Astrocyte of the spinal cord (primary cell): ENCODE measurements around the gene JUP.

Experiments used
- DNase-seq: peaks from one replicate; pipeline ENCODE4 v3.0.0; 2011; ENCODE audit warnings: low read depth, low spot score
- H3K4me3 ChIP-seq: 2 replicates; pipeline ENCODE4 v1.5.1; 2011; ENCODE audit warnings: low read depth, mild to moderate bottlenecking, low read length, moderate library complexity
- in situ Hi-C: cut with HindIII; loops from 2 replicates; pipeline ENCODE4 v1.10.0; 2017; ENCODE audit warnings: low sequenced_read_pairs
- TF ChIP-seq, protein P1 (sequence below): IDR thresholded peaks from 2 replicates; pipeline ENCODE4 v1.5.1; 2012; ENCODE audit warnings: low read depth, mild to moderate bottlenecking, low read length, inconsistent platforms

Gene JUP

DNA sequence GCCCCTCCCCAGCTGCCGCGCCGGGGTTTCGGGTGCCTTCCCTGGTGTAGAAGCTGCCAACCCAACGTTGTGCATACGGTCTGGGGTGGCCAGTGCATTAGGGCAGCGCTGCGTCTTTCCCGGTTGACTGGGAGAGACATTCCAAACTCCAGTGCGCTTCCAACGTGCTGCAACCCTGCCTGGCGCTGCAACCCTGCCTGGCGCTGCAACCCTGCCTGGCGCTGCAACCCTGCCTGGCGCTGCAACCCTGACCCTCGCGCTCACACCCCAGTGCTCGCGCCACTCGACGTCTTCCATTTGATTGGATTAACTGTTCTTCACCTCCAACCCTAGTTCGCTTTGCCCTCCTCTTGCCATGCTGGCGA is 51.6 kb downstream of the JUP start:
- TF ChIP-seq, protein P1, sequence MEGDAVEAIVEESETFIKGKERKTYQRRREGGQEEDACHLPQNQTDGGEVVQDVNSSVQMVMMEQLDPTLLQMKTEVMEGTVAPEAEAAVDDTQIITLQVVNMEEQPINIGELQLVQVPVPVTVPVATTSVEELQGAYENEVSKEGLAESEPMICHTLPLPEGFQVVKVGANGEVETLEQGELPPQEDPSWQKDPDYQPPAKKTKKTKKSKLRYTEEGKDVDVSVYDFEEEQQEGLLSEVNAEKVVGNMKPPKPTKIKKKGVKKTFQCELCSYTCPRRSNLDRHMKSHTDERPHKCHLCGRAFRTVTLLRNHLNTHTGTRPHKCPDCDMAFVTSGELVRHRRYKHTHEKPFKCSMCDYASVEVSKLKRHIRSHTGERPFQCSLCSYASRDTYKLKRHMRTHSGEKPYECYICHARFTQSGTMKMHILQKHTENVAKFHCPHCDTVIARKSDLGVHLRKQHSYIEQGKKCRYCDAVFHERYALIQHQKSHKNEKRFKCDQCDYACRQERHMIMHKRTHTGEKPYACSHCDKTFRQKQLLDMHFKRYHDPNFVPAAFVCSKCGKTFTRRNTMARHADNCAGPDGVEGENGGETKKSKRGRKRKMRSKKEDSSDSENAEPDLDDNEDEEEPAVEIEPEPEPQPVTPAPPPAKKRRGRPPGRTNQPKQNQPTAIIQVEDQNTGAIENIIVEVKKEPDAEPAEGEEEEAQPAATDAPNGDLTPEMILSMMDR: no peak
- no peak for DNase-seq
- H3K4me3 ChIP-seq: peak overlapping the region; percentile 30
- in situ Hi-C loops: no loop called here

DNA sequence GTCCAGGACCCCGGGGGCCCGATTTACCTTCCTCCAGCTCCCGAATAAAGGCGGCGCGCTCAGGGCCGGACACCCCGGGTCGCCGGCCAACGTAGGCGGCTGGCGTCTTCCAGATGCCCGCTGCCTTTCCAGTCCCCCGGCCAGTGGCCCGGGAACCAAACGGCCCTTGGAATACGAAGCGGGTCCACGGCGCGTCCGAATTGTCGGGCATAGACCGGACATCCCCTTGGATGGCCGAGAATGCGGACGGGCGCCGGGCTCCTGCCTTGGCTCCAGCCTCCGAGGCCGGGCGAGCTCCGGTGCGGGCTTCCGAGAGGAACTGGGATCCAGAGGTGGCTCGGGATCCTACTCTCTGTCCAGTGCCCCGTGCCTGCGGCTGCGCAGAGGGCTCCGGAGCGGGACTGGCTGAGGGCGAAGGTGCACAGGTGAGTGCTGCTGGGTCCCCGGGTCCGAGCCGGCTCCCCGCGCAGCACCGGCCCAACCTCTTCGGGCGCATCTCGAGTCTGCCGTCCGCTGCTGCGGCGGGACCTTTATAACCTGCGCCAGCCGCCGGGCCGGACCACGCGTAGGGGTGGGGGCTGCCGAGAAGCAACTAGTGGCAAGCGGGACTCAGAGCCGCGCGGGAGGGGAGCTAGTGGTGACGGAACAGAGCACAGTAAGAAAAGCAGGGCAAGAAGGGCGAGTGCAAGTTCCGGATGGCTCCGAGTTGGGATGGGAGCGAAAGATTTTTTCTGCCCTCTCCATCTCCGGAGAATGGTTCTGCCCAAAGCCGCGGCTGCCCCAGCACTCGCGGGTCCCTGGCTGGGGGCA is 52.2 kb downstream of the JUP start, which contains the start of gene HAP1:
TSS of gene HAP1 (minus strand) at position 505 of the 810 bp plus-strand sequence. CDS start at position 496, 9 bp downstream.
- no peak for DNase-seq
- in situ Hi-C loops: no loop called here
- peak within 1 kb of the TSS; percentile 30 for H3K4me3 ChIP-seq
- TF ChIP-seq, protein P1: no peak

DNA sequence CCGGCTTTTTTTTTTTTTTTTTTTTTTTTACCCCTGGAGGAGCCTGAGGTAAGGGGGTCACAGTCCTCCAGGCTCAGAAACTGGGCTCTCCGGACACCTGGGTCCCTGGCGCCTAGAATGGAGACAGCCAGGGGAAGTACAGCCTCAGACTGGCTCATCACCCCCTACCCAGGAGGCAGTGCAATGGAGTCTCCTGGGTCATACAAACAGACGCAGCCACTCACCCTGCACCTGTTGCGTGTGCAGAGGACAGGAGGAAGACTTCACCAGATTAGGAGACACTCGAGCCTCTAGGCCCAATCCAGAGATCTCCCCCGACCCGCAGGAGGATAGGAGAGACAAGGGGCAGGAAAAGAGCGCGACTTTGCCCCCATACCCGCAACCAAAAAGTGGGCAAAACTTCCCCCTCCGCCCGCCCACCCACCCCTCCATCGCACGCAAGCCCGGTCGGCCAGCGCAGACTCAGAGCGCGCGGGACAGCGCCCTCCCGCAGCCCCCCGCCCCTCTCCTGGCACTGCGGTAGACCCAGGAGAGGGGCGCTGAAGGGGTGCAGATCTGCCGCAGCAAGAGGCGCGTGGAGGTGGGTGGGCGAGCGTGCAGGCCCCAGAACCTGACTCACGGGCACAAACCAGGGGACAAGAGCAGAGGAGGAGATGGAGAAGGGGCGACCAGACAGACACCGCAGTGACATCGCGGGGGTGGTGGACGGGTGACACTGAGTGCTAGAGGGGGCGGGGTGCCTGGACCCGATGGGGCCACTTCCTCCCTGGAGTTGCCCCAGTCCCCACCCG is 53.0 kb downstream of the JUP start:
- no peak for DNase-seq
- no peak overlapping the region for H3K4me3 ChIP-seq
- TF ChIP-seq, protein P1: no peak
- in situ Hi-C loops: no loop called here

DNA sequence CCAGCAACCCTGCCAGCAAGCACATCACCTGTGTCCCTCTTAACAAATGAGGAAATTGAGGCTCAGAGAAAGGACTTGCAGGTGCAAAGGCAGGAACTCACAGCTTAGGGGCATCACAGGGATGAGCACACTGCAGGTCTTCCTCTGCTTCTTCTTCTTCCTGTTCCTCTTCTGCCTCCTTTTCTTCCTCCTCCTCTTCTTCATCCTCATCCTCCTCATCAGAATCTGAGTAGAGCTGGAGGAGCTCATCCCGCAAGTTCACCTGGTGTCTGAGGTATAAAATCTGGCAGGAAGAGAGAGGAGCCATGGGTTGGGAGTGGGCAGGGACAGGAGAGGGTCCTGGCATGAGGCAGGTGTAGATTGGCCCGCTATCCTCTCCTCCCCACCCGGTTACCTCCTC is 54.7 kb downstream of the JUP start:
- TF ChIP-seq, protein P1: no peak
- H3K4me3 ChIP-seq: no peak overlapping the region
- in situ Hi-C loops: no loop called here
- DNase-seq: no peak

DNA sequence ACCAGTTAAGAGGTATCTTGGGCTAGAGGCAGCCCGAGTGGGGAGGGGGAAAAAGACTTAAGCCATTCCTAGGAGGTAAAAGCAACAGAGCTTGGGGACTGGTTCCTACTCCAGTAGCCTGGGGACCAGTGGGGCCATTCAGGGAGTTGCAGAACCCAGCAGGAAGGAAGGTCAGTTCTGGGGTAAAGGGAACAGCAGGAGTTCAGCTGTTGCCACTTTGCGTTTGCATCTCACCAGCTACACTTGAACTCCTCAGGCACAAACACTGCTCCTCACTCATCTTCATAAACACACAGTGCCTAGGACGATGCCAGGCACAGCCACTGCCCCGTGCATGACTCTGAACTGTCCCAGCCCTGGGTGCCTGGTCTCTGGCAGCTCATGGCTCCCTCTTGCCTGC is 56.0 kb downstream of the JUP start:
- TF ChIP-seq, protein P1: no peak
- in situ Hi-C loops: no loop called here
- no peak for DNase-seq
- H3K4me3 ChIP-seq: no peak overlapping the region

DNA sequence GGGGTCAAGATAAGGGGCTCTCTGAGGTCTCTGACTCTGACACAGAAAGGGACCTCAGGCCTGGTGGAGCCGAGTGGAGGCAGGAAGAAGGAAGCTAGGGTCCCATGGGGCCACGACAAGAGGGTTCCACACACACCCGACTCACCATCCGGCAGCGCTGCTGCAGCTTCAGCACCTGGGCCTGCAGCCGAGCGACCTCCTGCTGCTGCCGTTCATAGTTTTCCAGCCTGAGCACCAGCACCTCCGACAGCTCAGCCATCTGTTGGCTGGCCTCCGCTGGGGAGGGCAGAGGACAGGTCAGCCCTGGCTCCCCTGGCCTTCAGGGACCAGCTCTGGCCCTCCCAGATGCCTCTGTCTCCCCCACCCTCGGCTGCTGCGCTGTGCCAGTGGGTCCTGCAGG is 58.5 kb downstream of the JUP start:
- in situ Hi-C loops: loop anchor here (10.0 kb wide), 1 partner anchor 77 kb away; no protein-coding TSS in a partner anchor
- H3K4me3 ChIP-seq: no peak overlapping the region
- DNase-seq: no peak
- TF ChIP-seq, protein P1: no peak
